H1 (cell line): ENCODE data around the gene PPP2R2B. TPM values are rescaled to one million over a fixed set of nuclear protein-coding genes. Genes with fewer than 3 reads are reported as not detected.

Experiments
- CTCF ChIA-PET: fragments of 300-600 bp; sonication (Branson Sonifier 250); formaldehyde crosslinking; loops from one replicate; lab custom pipeline; 2021; ENCODE audit not compliant: partially characterized antibody; lab: Charles Lee
- POLR2A ChIA-PET: fragments of 300-600 bp; sonication (Branson Sonifier 250); formaldehyde crosslinking; loops from one replicate; lab custom pipeline; 2021; ENCODE audit warnings: inconsistent platforms; ENCODE audit not compliant: partially characterized antibody; lab: Charles Lee
- DNase-seq, 2 experiments: peaks; one replicate each; pipeline versions ENCODE4 v3.0.0 to v3.0.0-alpha.2; 2010 to 2022; ENCODE audit warnings: low spot score in 2 of 2, low read depth in 1 of 2, mixed read lengths in 1 of 2
- FAIRE-seq: peaks from 2 replicates; lab custom pipeline; 2011; peaks lifted over from hg19 to GRCh38; lab: Jason Lieb, UNC
- H2AFZ ChIP-seq: 2 replicates; pipeline ENCODE4 v1.8.1; 2012; ENCODE audit warnings: low read length, inconsistent platforms
- H2AK5ac ChIP-seq: 2 replicates; pipeline ENCODE4 v1.6.1; 2013; ENCODE audit warnings: low read depth, low read length
- H2BK120ac ChIP-seq: replicated peaks from 2 replicates; pipeline ENCODE3; 2013; ENCODE audit warnings: low read depth, low read length, inconsistent platforms
- H2BK12ac ChIP-seq: 2 replicates; pipeline ENCODE4 v1.6.1; 2013; ENCODE audit warnings: low read depth, low read length
- H2BK15ac ChIP-seq: 2 replicates; pipeline ENCODE4 v1.6.1; 2013; ENCODE audit warnings: low read length
- H2BK20ac ChIP-seq: 2 replicates; pipeline ENCODE4 v1.6.1; 2013; ENCODE audit warnings: low read length
- H2BK5ac ChIP-seq: 2 replicates; pipeline ENCODE4 v1.6.1; 2013; ENCODE audit warnings: low read depth, low read length
- H3K14ac ChIP-seq: 2 replicates; pipeline ENCODE4 v1.6.1; 2013; ENCODE audit warnings: inconsistent platforms; ENCODE audit not compliant: insufficient read length
- H3K18ac ChIP-seq: 2 replicates; pipeline ENCODE4 v1.6.1; 2013; ENCODE audit warnings: low read length; ENCODE audit errors: extremely low read depth
- H3K23ac ChIP-seq: 2 replicates; pipeline ENCODE4 v1.6.1; 2013; ENCODE audit warnings: inconsistent platforms; ENCODE audit not compliant: insufficient read length
- H3K23me2 ChIP-seq: 2 replicates; pipeline ENCODE4 v1.6.1; 2013; ENCODE audit warnings: low read depth, low read length
- H3K27ac ChIP-seq: 2 replicates; pipeline ENCODE4 v1.6.1; 2011; ENCODE audit warnings: low read depth, low read length, inconsistent platforms
- H3K27me3 ChIP-seq, 4 experiments: replicated peaks in 1 of 4; 1 replicate in 1 of 4; 2 replicates in 3 of 4; pipeline versions ENCODE4 v1.6.1 to v1.8.1; 2011 to 2013; ENCODE audit warnings: low read length in 3 of 4, mild to moderate bottlenecking in 3 of 4, inconsistent platforms in 2 of 4, mixed read lengths in 2 of 4, moderate library complexity in 1 of 4; ENCODE audit not compliant: control insufficient read depth in 3 of 4, insufficient read depth in 3 of 4; ENCODE audit errors: extremely low read depth in 1 of 4
- H3K36me3 ChIP-seq, 4 experiments: 2 replicates each; pipeline versions ENCODE4 v1.6.1 to v1.8.1; 2011 to 2013; ENCODE audit warnings: mild to moderate bottlenecking in 4 of 4, low read length in 3 of 4, moderate library complexity in 2 of 4, control low read depth in 1 of 4, inconsistent platforms in 1 of 4; ENCODE audit not compliant: insufficient read depth in 4 of 4, control insufficient read depth in 2 of 4
- H3K4ac ChIP-seq: replicated peaks from 2 replicates; pipeline ENCODE3; 2013; ENCODE audit warnings: low read length, low read depth, mixed read lengths, inconsistent platforms; ENCODE audit not compliant: insufficient read length
- H3K4me1 ChIP-seq, 4 experiments: replicated peaks in 1 of 4; 1 replicate in 1 of 4; 2 replicates in 3 of 4; pipeline versions ENCODE4 v1.6.1 to v1.8.1; 2011 to 2013; ENCODE audit warnings: low read length in 3 of 4, inconsistent platforms in 2 of 4, mixed read lengths in 1 of 4; ENCODE audit not compliant: insufficient read depth in 4 of 4, control insufficient read depth in 3 of 4
- H3K4me2 ChIP-seq, 2 experiments: 2 replicates each; pipeline versions ENCODE4 v1.6.1 to v1.8.1; 2011 to 2013; ENCODE audit warnings: low read depth in 2 of 2, low read length in 2 of 2, control low read depth in 1 of 2, inconsistent platforms in 1 of 2, mild to moderate bottlenecking in 1 of 2; ENCODE audit not compliant: insufficient read depth in 1 of 2
- H3K4me3 ChIP-seq, 4 experiments: fragments of 200-600, 300-600 bp in 1 of 4; sonication (generic), shearing (Covaris generic), sonication (Bioruptor Twin) in 1 of 4; 2 replicates each; pipeline versions ENCODE4 v1.5.1 to v1.8.1; 2011 to 2016; ENCODE audit warnings: low read length in 4 of 4, low read depth in 3 of 4, control low read depth in 2 of 4, inconsistent platforms in 2 of 4, mild to moderate bottlenecking in 2 of 4, mixed read lengths in 1 of 4, moderate library complexity in 1 of 4; ENCODE audit not compliant: insufficient read depth in 2 of 4; ENCODE audit errors: extremely low read depth in 1 of 4
- H3K56ac ChIP-seq: replicated peaks from 2 replicates; pipeline ENCODE3; 2013; ENCODE audit warnings: low read depth, mild to moderate bottlenecking, mixed read lengths, low read length, inconsistent platforms; ENCODE audit not compliant: insufficient read length
- H3K79me1 ChIP-seq: 2 replicates; pipeline ENCODE4 v1.6.1; 2013; ENCODE audit warnings: low read depth, low read length, control low read depth
- H3K79me2 ChIP-seq, 2 experiments: 2 replicates each; pipeline versions ENCODE4 v1.6.1 to v1.8.1; 2012 to 2013; ENCODE audit warnings: low read length in 2 of 2, mild to moderate bottlenecking in 2 of 2, inconsistent platforms in 1 of 2; ENCODE audit not compliant: insufficient read depth in 2 of 2, control insufficient read depth in 1 of 2
- H3K9ac ChIP-seq, 4 experiments: replicated peaks in 1 of 4; 1 replicate in 1 of 4; 2 replicates in 3 of 4; pipeline versions ENCODE4 v1.6.1 to v1.8.1; 2011 to 2013; ENCODE audit warnings: low read depth in 3 of 4, low read length in 3 of 4, control low read depth in 2 of 4, mild to moderate bottlenecking in 2 of 4, moderate library complexity in 2 of 4, inconsistent platforms in 1 of 4; ENCODE audit errors: extremely low read depth in 1 of 4
- H3K9me3 ChIP-seq, 2 experiments: 2 replicates each; pipeline versions ENCODE4 v1.6.1 to v1.8.1; 2012 to 2013; ENCODE audit warnings: mild to moderate bottlenecking in 2 of 2, moderate library complexity in 2 of 2, control low read depth in 1 of 2, inconsistent platforms in 1 of 2, low read depth in 1 of 2, low read length in 1 of 2, mixed read lengths in 1 of 2; ENCODE audit not compliant: insufficient read depth in 2 of 2
- H4K20me1 ChIP-seq, 2 experiments: replicated peaks in 1 of 2; 2 replicates each; pipeline versions ENCODE3 to v1.8.1; 2011 to 2013; ENCODE audit warnings: inconsistent platforms in 2 of 2, low read length in 2 of 2, mild to moderate bottlenecking in 1 of 2; ENCODE audit not compliant: insufficient read depth in 2 of 2, control insufficient read depth in 1 of 2
- H4K5ac ChIP-seq: 2 replicates; pipeline ENCODE4 v1.6.1; 2013; ENCODE audit warnings: low read length, low read depth, mixed read lengths, inconsistent platforms; ENCODE audit not compliant: insufficient read length
- H4K8ac ChIP-seq: 2 replicates; pipeline ENCODE4 v1.8.0; 2013; ENCODE audit warnings: mild to moderate bottlenecking, moderate library complexity, low read length, inconsistent platforms; ENCODE audit not compliant: insufficient read depth; ENCODE audit errors: extremely low read depth
- H4K91ac ChIP-seq: replicated peaks from 2 replicates; pipeline ENCODE3; 2013; ENCODE audit warnings: low read length, mixed read lengths, inconsistent platforms; ENCODE audit not compliant: insufficient read length
- ATF2 ChIP-seq: IDR thresholded peaks from 2 replicates; pipeline ENCODE4 v1.6.1; 2012; ENCODE audit warnings: low read length, inconsistent platforms
- WGBS, 2 experiments: shearing (Covaris generic) in 1 of 2; methylation state at CpG; one replicate each; pipeline versions ENCODE4 v1.1.6 to v1.1.7; 2013 to 2015; ENCODE audit warnings: low lambda C conversion rate in 2 of 2, mixed read lengths in 2 of 2, inconsistent platforms in 1 of 2, low coverage in 1 of 2, missing lambda C conversion rate in 1 of 2; ENCODE audit not compliant: insufficient replicate concordance in 2 of 2, insufficient coverage in 1 of 2, insufficient read length in 1 of 2; ENCODE audit errors: extremely low coverage in 1 of 2, missing lambda C conversion rate in 1 of 2; 5-methylcytosine and 5-hydroxymethylcytosine counted together
- polyA plus RNA-seq, 7 experiments: library from polyadenylated mRNA; depleted of rRNA in 3 of 7; stranded (reverse) in 5 of 7; unstranded in 2 of 7; fragments of >200 nt in 5 of 7; fragments of 200-250 nt in 2 of 7; gene quantifications; 1 replicate in 5 of 7; 2 replicates in 1 of 7; 4 replicates in 1 of 7; pipeline versions ENCODE4 v1.2.1 to v1.2.3, GENCODE V29; 2011 to 2013; ENCODE audit warnings: missing spikeins in 2 of 7, mixed read lengths in 2 of 7
- total RNA-seq: library from RNA; stranded (reverse); fragmentation: NEBNext Ultra II Directional; extraction: Animal tissue kit (Norgen Biotek cat#: 25700); gene quantifications from 2 replicates; pipeline ENCODE4 v1.2.1, GENCODE V29; 2021

PPP2R2B gene
- total and polyA plus RNA-seq, 2 of the 8 experiments (the other 6 are each of a cell fraction or from before 2014, with no cell fraction given) = 21.1 to 37.1 TPM

- CTCF ChIA-PET = interaction anchor here (1.1 to 3.2 kb wide), 4 partner anchors 18 to 547 kb away, joined by 3 to 16 read pairs (median 4); no protein-coding TSS in a partner anchor
- no peak for TF ChIP-seq ATF2
Observed at GRCh38 chr5:146641941-146642340, 236.6 kb downstream of the PPP2R2B start.

More at GRCh38 chr5:146641941-146642340, 236.6 kb downstream of the PPP2R2B start:
- H3K79me1 ChIP-seq = no peaks in the 10 kb centered on the region
- H4K20me1 ChIP-seq = no peaks in the 10 kb centered on the region
- no peak overlapping the region for H4K5ac ChIP-seq
- H2AFZ ChIP-seq = no peak overlapping the region
- no peak for FAIRE-seq
- no peak overlapping the region for H2BK12ac ChIP-seq
- no peak overlapping the region for H3K18ac ChIP-seq
- H2BK5ac ChIP-seq = no peak overlapping the region
- H3K4me3 ChIP-seq = no peak overlapping the region
- H2AK5ac ChIP-seq = no peak overlapping the region
- no peak overlapping the region for H3K4me2 ChIP-seq
- H3K4me1 ChIP-seq = peaks cover 0 to 4% (median 1%) of the 10 kb centered on the region in 4 experiments; a peak in 3 of 7 replicates
- H3K79me2 ChIP-seq = no peaks in the 10 kb centered on the region
- no peak overlapping the region for H4K91ac ChIP-seq
- no peaks in the 10 kb centered on the region for H3K36me3 ChIP-seq
- no peak for DNase-seq
- no peak overlapping the region for H3K9ac ChIP-seq
- no peaks in the 10 kb centered on the region for H3K27me3 ChIP-seq
- no peaks in the 10 kb centered on the region for H3K23me2 ChIP-seq
- H2BK20ac ChIP-seq = no peak overlapping the region
- H4K8ac ChIP-seq = no peak overlapping the region
- H2BK15ac ChIP-seq = no peak overlapping the region
- POLR2A ChIA-PET = no interaction called here
- no peak overlapping the region for H3K27ac ChIP-seq
- H3K14ac ChIP-seq = no peak overlapping the region
- H3K4ac ChIP-seq = no peak overlapping the region
- H3K9me3 ChIP-seq = no peaks in the 10 kb centered on the region
- no peak overlapping the region for H3K56ac ChIP-seq
- H3K23ac ChIP-seq = no peak overlapping the region
- no peak overlapping the region for H2BK120ac ChIP-seq
- 80% methylated on average over 3 of the region's 3 CpGs; no CpG with 5 or more reads in 1 of the 2 experiments for WGBS, 2 experiments
